ENCODE data around the gene DIPK2B.

GRCh38 chrX:45187731-45188130 is 12.9 kb downstream of the DIPK2B start:
- TF ChIP-seq NCOA1 (CRISPR knock-in tag; IDR thresholded peaks at IDR 0.05): no peak
- TF ChIP-seq, protein P1, sequence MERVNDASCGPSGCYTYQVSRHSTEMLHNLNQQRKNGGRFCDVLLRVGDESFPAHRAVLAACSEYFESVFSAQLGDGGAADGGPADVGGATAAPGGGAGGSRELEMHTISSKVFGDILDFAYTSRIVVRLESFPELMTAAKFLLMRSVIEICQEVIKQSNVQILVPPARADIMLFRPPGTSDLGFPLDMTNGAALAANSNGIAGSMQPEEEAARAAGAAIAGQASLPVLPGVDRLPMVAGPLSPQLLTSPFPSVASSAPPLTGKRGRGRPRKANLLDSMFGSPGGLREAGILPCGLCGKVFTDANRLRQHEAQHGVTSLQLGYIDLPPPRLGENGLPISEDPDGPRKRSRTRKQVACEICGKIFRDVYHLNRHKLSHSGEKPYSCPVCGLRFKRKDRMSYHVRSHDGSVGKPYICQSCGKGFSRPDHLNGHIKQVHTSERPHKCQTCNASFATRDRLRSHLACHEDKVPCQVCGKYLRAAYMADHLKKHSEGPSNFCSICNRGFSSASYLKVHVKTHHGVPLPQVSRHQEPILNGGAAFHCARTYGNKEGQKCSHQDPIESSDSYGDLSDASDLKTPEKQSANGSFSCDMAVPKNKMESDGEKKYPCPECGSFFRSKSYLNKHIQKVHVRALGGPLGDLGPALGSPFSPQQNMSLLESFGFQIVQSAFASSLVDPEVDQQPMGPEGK (CRISPR knock-in tag; IDR thresholded peaks at IDR 0.05): no peak
